ENCODE data around the gene HEMK1. TPM values are rescaled to one million over a fixed set of nuclear protein-coding genes. Genes with fewer than 3 reads are reported as not detected.
A peak's percentile ranks its signal among the peaks of the same experiment; 100 is the strongest.

Gene HEMK1
- total RNA-seq, 2 experiments from 2014 or later = 19.3 to 27.4 TPM

DNA sequence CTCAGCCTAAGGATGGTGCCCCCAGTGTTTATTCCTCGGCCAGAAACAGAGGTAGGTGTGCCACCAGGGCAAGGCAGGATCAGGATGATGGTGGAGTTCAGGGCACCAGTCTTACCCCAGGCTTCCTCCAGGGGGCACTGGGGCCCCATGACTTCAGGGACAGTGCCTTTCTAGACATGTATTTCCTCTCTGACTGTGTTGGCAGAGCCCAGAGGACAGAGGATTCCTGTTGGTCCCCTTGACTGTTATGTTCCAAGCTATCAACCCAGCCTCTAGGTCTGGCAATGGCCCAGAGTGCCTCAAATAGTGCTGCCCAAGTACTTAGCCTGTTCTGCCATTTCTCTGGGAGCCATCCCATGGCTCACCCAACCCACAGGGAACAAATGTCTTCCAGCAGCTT is 2.8 kb downstream of the HEMK1 start:
- H3K4me3 ChIP-seq (ENCODE audit: low read depth, low read length, poor library complexity, severe bottlenecking) = no peak overlapping the region
- TF ChIP-seq EZH2phosphoT487 (IDR thresholded peaks at IDR 0.05; ENCODE audit: borderline replicate concordance, low read depth, low read length) = no peak
- TF ChIP-seq, protein P1, sequence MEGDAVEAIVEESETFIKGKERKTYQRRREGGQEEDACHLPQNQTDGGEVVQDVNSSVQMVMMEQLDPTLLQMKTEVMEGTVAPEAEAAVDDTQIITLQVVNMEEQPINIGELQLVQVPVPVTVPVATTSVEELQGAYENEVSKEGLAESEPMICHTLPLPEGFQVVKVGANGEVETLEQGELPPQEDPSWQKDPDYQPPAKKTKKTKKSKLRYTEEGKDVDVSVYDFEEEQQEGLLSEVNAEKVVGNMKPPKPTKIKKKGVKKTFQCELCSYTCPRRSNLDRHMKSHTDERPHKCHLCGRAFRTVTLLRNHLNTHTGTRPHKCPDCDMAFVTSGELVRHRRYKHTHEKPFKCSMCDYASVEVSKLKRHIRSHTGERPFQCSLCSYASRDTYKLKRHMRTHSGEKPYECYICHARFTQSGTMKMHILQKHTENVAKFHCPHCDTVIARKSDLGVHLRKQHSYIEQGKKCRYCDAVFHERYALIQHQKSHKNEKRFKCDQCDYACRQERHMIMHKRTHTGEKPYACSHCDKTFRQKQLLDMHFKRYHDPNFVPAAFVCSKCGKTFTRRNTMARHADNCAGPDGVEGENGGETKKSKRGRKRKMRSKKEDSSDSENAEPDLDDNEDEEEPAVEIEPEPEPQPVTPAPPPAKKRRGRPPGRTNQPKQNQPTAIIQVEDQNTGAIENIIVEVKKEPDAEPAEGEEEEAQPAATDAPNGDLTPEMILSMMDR (conservative IDR thresholded peaks at IDR 0.05; ENCODE audit: low read length) = peak; percentile 80
- DNase-seq (ENCODE audit: low spot score) = peak; percentile 65

DNA sequence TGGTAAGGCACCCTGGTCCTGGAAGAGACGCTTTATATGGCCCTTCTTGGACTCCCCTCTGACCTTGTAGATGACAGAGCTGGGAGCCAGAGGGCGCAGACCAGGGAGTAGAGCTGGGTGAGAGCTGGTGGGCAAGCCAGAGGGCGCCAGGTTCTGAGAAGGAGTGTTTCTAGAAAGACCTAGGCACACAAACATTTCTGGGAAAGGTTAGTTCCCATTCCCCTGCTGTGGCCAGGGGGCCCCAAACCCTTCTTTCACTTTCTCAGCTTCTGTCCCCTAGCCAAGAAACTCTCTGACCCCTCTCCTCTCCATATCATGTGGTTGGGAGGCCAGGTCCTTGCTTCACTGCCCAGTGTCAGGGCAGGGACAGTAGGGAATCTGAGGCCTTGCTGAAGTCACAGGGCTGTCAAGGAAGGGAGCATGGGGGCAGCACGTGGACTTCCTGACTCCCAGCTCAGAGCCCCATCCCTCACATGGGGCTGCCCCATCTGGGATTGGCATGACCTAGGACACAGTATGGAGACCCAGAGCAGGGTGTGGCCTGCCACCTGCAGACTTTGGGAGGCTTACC is 3.6 kb downstream of the HEMK1 start:
- intact Hi-C loops (cut with micrococcal nuclease; ENCODE audit: unreplicated experiment) = loop anchor here (1.0 kb wide), 1 partner anchor 41 kb away; no protein-coding TSS in a partner anchor
- Histone ChIP-seq H3K9me3 (ENCODE audit: low read length) (no peaks in the 10 kb centered on the region), H3K27ac (ENCODE audit: low read depth, low read length, poor library complexity, severe bottlenecking) (no peak overlapping the region), H3K4me1 (ENCODE audit: insufficient read depth, low read length, poor library complexity, severe bottlenecking) (peaks cover 16% of the 10 kb centered on the region), H3K4me3 (ENCODE audit: low read depth, low read length, poor library complexity, severe bottlenecking) (no peak overlapping the region), H4K20me1 (ENCODE audit: insufficient read depth, low read length) (0 out of 2 replicates have a peak, but pooled peaks cover 11% of the 10 kb centered on the region), H3K4me2 (ENCODE audit: low read length) (no peak overlapping the region), H2AFZ (ENCODE audit: low read length) (no peak overlapping the region), H3K79me2 (ENCODE audit: insufficient read depth, low read depth, low read length) (peaks cover 9% of the 10 kb centered on the region; the same call in 1 of the 2 replicates), H3K9me2 (ENCODE audit: insufficient read depth, low read length) (no peaks in the 10 kb centered on the region), H3K36me3 (ENCODE audit: insufficient read depth, low read length) (0 out of 2 replicates have a peak, but pooled peaks cover 8% of the 10 kb centered on the region)
- no peak for DNase-seq (ENCODE audit: low spot score)
- BruUV-seq (replicated peaks) = no TSS peak
- POLR2A ChIA-PET = no interaction called here
- CTCF ChIA-PET (ENCODE audit: unreplicated experiment) = no interaction called here
- TF ChIP-seq, protein P1 (conservative IDR thresholded peaks at IDR 0.05; ENCODE audit: low read length) = no peak
- TF ChIP-seq EZH2phosphoT487 (IDR thresholded peaks at IDR 0.05; ENCODE audit: borderline replicate concordance, low read depth, low read length) = no peak

More for the DNA sequence above, 2.8 kb downstream of the HEMK1 start:
- H3K9me3 ChIP-seq (ENCODE audit: low read length) = no peaks in the 10 kb centered on the region
- H2AFZ ChIP-seq (ENCODE audit: low read length) = no peak overlapping the region
- CTCF ChIA-PET (ENCODE audit: unreplicated experiment) = no interaction called here
- intact Hi-C loops (cut with micrococcal nuclease; ENCODE audit: unreplicated experiment) = loop anchor here (1.0 kb wide), 1 partner anchor 42 kb away; no protein-coding TSS in a partner anchor
- no TSS peak for BruUV-seq (replicated peaks)
- H4K20me1 ChIP-seq (ENCODE audit: insufficient read depth, low read length) = 0 out of 2 replicates have a peak, but pooled peaks cover 11% of the 10 kb centered on the region
- no peaks in the 10 kb centered on the region for H3K9me2 ChIP-seq (ENCODE audit: insufficient read depth, low read length)
- POLR2A ChIA-PET = no interaction called here
- 0 out of 2 replicates have a peak, but pooled peaks cover 8% of the 10 kb centered on the region for H3K36me3 ChIP-seq (ENCODE audit: insufficient read depth, low read length)
- H3K79me2 ChIP-seq (ENCODE audit: insufficient read depth, low read depth, low read length) = peaks cover 9% of the 10 kb centered on the region; the same call in 1 of the 2 replicates
- H3K4me2 ChIP-seq (ENCODE audit: low read length) = no peak overlapping the region
- no peak overlapping the region for H3K27ac ChIP-seq (ENCODE audit: low read depth, low read length, poor library complexity, severe bottlenecking)
- peaks cover 21% of the 10 kb centered on the region for H3K4me1 ChIP-seq (ENCODE audit: insufficient read depth, low read length, poor library complexity, severe bottlenecking)
